Sigmoid colon (tissue), 7 donors: ENCODE measurements around the gene AKTIP. TPM values are rescaled to one million over a fixed set of nuclear protein-coding genes. Genes with fewer than 3 reads are reported as not detected.

ENCODE experiments used
- DNase-seq: peaks from one replicate; pipeline ENCODE4 v3.0.0-alpha.2; 2019
- H3K27ac ChIP-seq, 4 donors: fragments of 200-600 bp; sonication (generic); one replicate each; pipeline ENCODE4 v1.5.1; 2016 to 2019; ENCODE audit warnings: mild to moderate bottlenecking in 1 of 4
- H3K27me3 ChIP-seq, 3 donors: fragments of 200-600 bp; sonication (generic); one replicate each; pipeline ENCODE4 v1.5.1; 2019; ENCODE audit warnings: mild to moderate bottlenecking in 1 of 3
- H3K36me3 ChIP-seq, 4 donors: fragments of 200-600 bp; sonication (generic); one replicate each; pipeline ENCODE4 v1.5.1; 2016 to 2019
- H3K4me1 ChIP-seq, 4 donors: fragments of 200-600 bp; sonication (generic); one replicate each; pipeline ENCODE4 v1.5.1; 2017 to 2019
- H3K4me3 ChIP-seq, 4 donors: fragments of 200-600 bp; sonication (generic); one replicate each; pipeline ENCODE4 v1.5.1; 2017 to 2019; ENCODE audit warnings: mild to moderate bottlenecking in 2 of 4, moderate library complexity in 1 of 4
- H3K9me3 ChIP-seq, 4 donors: fragments of 200-600 bp in 3 of 4; sonication (generic) in 3 of 4; one replicate each; pipeline versions ENCODE4 v1.5.1 to v1.6.1; 2013 to 2019
- CTCF ChIP-seq, 4 experiments: fragments of 450-650 bp in 3 of 4; fragments of 200-600 bp in 1 of 4; IDR thresholded peaks; one replicate each; pipeline ENCODE4 v1.5.1; 2016 to 2019; ENCODE audit warnings: antibody characterized with exemption in 4 of 4, mild to moderate bottlenecking in 3 of 4, moderate library complexity in 2 of 4
- EP300 ChIP-seq, 4 donors: sonication (generic); formaldehyde crosslinking; IDR thresholded peaks; one replicate each; pipeline ENCODE4 v1.6.1; 2017; ENCODE audit warnings: antibody characterized with exemption in 4 of 4
- POLR2A ChIP-seq, 2 donors: fragments of 450-650 bp; IDR thresholded peaks; one replicate each; pipeline ENCODE4 v1.6.1; 2016; ENCODE audit warnings: antibody characterized with exemption in 2 of 2, mild to moderate bottlenecking in 2 of 2, moderate library complexity in 2 of 2
- POLR2AphosphoS5 ChIP-seq, 4 donors: sonication (generic); formaldehyde crosslinking; IDR thresholded peaks; one replicate each; pipeline ENCODE4 v1.6.1; 2017; ENCODE audit warnings: antibody characterized with exemption in 4 of 4
- WGBS, 2 donors: extraction: QIAGEN DNeasy Blood & Tissue Kit; methylation state at CpG; one replicate each; pipeline ENCODE4 v1.1.7; 2013; 5-methylcytosine and 5-hydroxymethylcytosine counted together
- intact Hi-C: fragments of 100-400 bp; cut with DNase I; formaldehyde crosslinking; loops from one replicate; pipeline ENCODE4 v1.15.1; 2023
- polyA plus RNA-seq, 3 donors: library from polyadenylated mRNA; stranded (reverse); fragments of 200-250 nt; gene quantifications; one replicate each; pipeline ENCODE4 v1.2.3, GENCODE V29; 2013
- total RNA-seq, 4 donors: library from RNA; depleted of rRNA; stranded (reverse); fragments of >200 nt; gene quantifications; one replicate each; pipeline ENCODE4 v1.1.0, GENCODE V29; 2016
- donor health status: healthy with polysubstance abuse.
- donor health status: Bipolar disorder and iron deficiency.
- donor health status: healthy.

The AKTIP gene
- total and polyA plus RNA-seq, 7 donors, result 14.4 to 56.0 (median 39.5) TPM

- H3K4me3 ChIP-seq, result no peak overlapping the region
- DNase-seq, result no peak
- H3K4me1 ChIP-seq, result no peaks in the 10 kb centered on the region
These were observed 21.1 kb upstream of the AKTIP start for GRCh38 chr16:53523971-53524548.

GRCh38 chr16:53523126-53523804, 20.3 kb upstream of the AKTIP start:
- intact Hi-C loops, result no loop called here
- Histone ChIP-seq H3K27ac (no peak overlapping the region), H3K4me1 (no peaks in the 10 kb centered on the region), H3K4me3 (no peak overlapping the region), H3K36me3 (no peaks in the 10 kb centered on the region), H3K27me3 (no peaks in the 10 kb centered on the region), H3K9me3 (no peaks in the 10 kb centered on the region)
- WGBS, 2 donors, result 91 to 93% methylated on average over 21 of the region's 21 CpGs
- TF ChIP-seq POLR2A (IDR thresholded peaks at IDR 0.05) (no peak), CTCF (IDR thresholded peaks at IDR 0.05) (no peak), EP300 (IDR thresholded peaks at IDR 0.05) (no peak), POLR2AphosphoS5 (IDR thresholded peaks at IDR 0.05) (no peak)
- DNase-seq, result no peak

More at GRCh38 chr16:53523971-53524548, 21.1 kb upstream of the AKTIP start:
- TF ChIP-seq EP300 (IDR thresholded peaks at IDR 0.05), result no peak
- TF ChIP-seq POLR2AphosphoS5 (IDR thresholded peaks at IDR 0.05), result no peak
- no peak for TF ChIP-seq CTCF (IDR thresholded peaks at IDR 0.05)
- no peak for TF ChIP-seq POLR2A (IDR thresholded peaks at IDR 0.05)
- WGBS, 2 donors, result 89 to 93% methylated on average over 15 of the region's 15 CpGs
- Histone ChIP-seq H3K27ac (no peak overlapping the region), H3K36me3 (no peaks in the 10 kb centered on the region), H3K27me3 (no peaks in the 10 kb centered on the region), H3K9me3 (no peaks in the 10 kb centered on the region)
- intact Hi-C loops, result no loop called here

- peak overlapping the region in 3 of 4 donors; percentile 17 to 66 (median 32) for H3K27ac ChIP-seq
- intact Hi-C loops, result no loop called here
- H3K27me3 ChIP-seq, result no peaks in the 10 kb centered on the region
- H3K36me3 ChIP-seq, result no peaks in the 10 kb centered on the region
- no peak for DNase-seq
- no peak overlapping the region for H3K4me3 ChIP-seq
- no peaks in the 10 kb centered on the region for H3K4me1 ChIP-seq
- TF ChIP-seq POLR2A (IDR thresholded peaks at IDR 0.05), result no peak
- TF ChIP-seq EP300 (IDR thresholded peaks at IDR 0.05), result no peak
- no peak for TF ChIP-seq CTCF (IDR thresholded peaks at IDR 0.05)
- TF ChIP-seq POLR2AphosphoS5 (IDR thresholded peaks at IDR 0.05), result no peak
- no peaks in the 10 kb centered on the region for H3K9me3 ChIP-seq
- 78 to 90% methylated on average over 8 of the region's 8 CpGs for WGBS, 2 donors
These were observed 16.5 kb upstream of the AKTIP start for GRCh38 chr16:53519417-53520091.

GRCh38 chr16:53518550-53519416, 15.8 kb upstream of the AKTIP start:
- H3K9me3 ChIP-seq, result no peaks in the 10 kb centered on the region
- WGBS, 2 donors, result 45 to 80% methylated on average over 19 of the region's 19 CpGs
- H3K4me3 ChIP-seq, result no peak overlapping the region
- DNase-seq, result no peak
- no peaks in the 10 kb centered on the region for H3K27me3 ChIP-seq
- H3K27ac ChIP-seq, result peak overlapping the region in 3 of 4 donors; percentile 17 to 66 (median 32)
- no peaks in the 10 kb centered on the region for H3K36me3 ChIP-seq
- no peak for TF ChIP-seq CTCF (IDR thresholded peaks at IDR 0.05)
- TF ChIP-seq EP300 (IDR thresholded peaks at IDR 0.05), result peak in 1 of 4 donors; percentile 46
- TF ChIP-seq POLR2AphosphoS5 (IDR thresholded peaks at IDR 0.05), result peak in 3 of 4 donors; percentile 33 to 69 (median 44)
- H3K4me1 ChIP-seq, result no peaks in the 10 kb centered on the region
- intact Hi-C loops, result no loop called here
